Progenitor cell of endocrine pancreas (in vitro differentiated cells): ENCODE data around the gene KAT2B. TPM values are rescaled to one million over a fixed set of nuclear protein-coding genes. Genes with fewer than 3 reads are reported as not detected.

Source experiments
- DNase-seq: peaks from one replicate; pipeline ENCODE4 v3.0.0; 2021; ENCODE audit warnings: low spot score; ENCODE audit not compliant: unreplicated experiment
- H3K27ac Mint-ChIP-seq: 2 replicates; pipeline ENCODE4 v1.8.0; 2021; ENCODE audit warnings: mild to moderate bottlenecking, moderate library complexity, mixed read lengths
- H3K27me3 Mint-ChIP-seq: 2 replicates; pipeline ENCODE4 v1.8.0; 2021; ENCODE audit warnings: mixed read lengths
- H3K36me3 Mint-ChIP-seq: 2 replicates; pipeline ENCODE4 v1.8.0; 2022; ENCODE audit warnings: mixed read lengths; ENCODE audit not compliant: insufficient read depth
- H3K4me1 Mint-ChIP-seq: 2 replicates; pipeline ENCODE4 v1.8.0; 2021; ENCODE audit warnings: low read depth, mixed read lengths
- H3K4me3 Mint-ChIP-seq: 2 replicates; pipeline ENCODE4 v1.8.0; 2021; ENCODE audit warnings: low read depth, mild to moderate bottlenecking, moderate library complexity, mixed read lengths
- H3K9me3 Mint-ChIP-seq: 2 replicates; pipeline ENCODE4 v1.8.0; 2021; ENCODE audit warnings: low read depth, mixed read lengths
- total RNA-seq: library from RNA; stranded (reverse); gene quantifications from 2 replicates; pipeline ENCODE4 v1.2.1, GENCODE V29; 2021
- TF ChIP-seq, protein P1 (sequence below): fragments of 200-600 bp; sonication (generic); IDR thresholded peaks from one replicate; pipeline ENCODE4 v1.5.0; 2021; ENCODE audit warnings: antibody characterized with exemption, mild to moderate bottlenecking; ENCODE audit not compliant: unreplicated experiment

KAT2B gene
- total RNA-seq, 1 donor from 2014 or later = 17.1 TPM

DNA sequence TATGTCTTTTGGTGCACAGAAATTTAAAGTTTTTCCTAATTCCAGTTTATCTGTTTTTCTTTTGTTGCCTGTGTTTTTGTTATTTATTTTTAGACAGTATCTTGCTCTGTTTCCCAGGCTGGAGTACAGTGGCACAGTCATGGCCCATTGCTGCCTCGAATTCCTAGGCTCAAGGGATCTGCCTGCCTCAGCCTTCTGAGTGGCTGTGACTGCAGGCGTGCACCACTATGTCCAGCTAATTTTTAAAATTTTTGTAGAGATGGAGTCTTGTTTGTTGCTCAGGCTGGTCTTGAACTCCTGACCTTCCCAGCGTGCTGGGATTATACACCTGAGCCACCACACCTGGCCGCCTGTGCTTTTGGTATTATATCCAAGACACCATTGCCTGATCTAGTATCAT, 22.8 kb downstream of the KAT2B start:
- TF ChIP-seq, protein P1, sequence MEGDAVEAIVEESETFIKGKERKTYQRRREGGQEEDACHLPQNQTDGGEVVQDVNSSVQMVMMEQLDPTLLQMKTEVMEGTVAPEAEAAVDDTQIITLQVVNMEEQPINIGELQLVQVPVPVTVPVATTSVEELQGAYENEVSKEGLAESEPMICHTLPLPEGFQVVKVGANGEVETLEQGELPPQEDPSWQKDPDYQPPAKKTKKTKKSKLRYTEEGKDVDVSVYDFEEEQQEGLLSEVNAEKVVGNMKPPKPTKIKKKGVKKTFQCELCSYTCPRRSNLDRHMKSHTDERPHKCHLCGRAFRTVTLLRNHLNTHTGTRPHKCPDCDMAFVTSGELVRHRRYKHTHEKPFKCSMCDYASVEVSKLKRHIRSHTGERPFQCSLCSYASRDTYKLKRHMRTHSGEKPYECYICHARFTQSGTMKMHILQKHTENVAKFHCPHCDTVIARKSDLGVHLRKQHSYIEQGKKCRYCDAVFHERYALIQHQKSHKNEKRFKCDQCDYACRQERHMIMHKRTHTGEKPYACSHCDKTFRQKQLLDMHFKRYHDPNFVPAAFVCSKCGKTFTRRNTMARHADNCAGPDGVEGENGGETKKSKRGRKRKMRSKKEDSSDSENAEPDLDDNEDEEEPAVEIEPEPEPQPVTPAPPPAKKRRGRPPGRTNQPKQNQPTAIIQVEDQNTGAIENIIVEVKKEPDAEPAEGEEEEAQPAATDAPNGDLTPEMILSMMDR = no peak
- no peak for DNase-seq
- no peak overlapping the region for H3K4me3 Mint-ChIP-seq
- no peak overlapping the region for H3K27ac Mint-ChIP-seq
- no peaks in the 10 kb centered on the region for H3K36me3 Mint-ChIP-seq
- peaks cover 3% of the 10 kb centered on the region for H3K9me3 Mint-ChIP-seq
- H3K27me3 Mint-ChIP-seq = no peaks in the 10 kb centered on the region
- no peaks in the 10 kb centered on the region for H3K4me1 Mint-ChIP-seq

DNA sequence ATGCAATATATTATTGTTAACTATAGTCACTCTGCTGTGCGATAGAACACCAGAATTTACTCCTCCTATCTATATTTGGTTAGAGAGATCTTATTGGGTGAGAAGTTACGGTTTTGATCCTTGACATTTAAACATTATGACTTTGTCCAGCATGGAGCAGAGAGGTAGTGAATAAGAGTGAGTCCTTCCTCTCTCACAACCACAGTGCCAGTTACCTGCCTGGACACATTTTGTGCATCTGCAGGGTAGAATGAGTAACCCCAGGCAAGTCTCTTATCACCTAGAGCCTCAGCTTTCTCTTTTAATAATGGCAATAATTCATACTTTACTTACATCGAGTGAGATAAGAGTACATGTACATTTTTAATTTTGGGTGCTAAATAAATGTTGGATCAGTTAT, 24.1 kb downstream of the KAT2B start:
- Mint-ChIP-seq H3K9me3 (peaks cover 6% of the 10 kb centered on the region), H3K4me3 (no peak overlapping the region), H3K27ac (no peak overlapping the region), H3K4me1 (no peaks in the 10 kb centered on the region), H3K36me3 (no peaks in the 10 kb centered on the region), H3K27me3 (no peaks in the 10 kb centered on the region)
- no peak for DNase-seq
- TF ChIP-seq, protein P1 = no peak

DNA sequence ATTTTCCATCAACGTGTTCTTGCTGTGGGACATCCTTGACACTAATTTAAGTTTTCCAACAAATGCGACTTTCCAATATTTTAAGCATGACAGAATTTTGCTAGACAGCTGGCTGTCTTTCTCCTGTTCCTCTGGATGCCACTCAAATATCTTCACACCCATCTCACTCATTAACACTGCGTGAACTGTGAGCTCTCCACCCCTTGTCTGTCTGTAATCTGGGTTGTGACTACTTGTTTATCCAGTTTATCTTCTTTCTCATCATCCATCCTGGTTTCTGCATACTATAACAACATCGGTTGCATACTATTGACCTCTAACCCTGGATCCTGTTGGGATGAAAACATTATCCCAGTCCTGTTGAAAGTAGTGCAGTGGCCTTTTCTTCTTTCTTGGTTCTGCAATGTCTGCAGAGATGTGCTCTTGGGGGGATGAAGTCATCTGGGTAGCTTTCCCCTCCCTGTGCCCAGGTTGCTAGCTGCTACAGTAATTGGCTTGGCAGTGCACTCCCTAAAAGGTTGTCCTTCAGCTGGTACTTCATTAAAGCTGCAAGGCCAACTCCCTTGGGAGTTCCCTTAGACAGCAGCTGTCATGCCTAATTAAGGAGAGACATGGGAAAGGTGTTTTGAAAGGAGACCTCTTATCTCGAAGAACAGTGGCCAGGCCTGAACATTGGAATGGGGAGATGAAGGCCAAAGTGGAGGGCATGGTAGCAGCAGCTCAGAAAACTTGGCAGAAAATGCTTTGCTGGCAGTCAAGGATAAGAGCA, 24.7 kb downstream of the KAT2B start:
- TF ChIP-seq, protein P1 = no peak
- Mint-ChIP-seq H3K4me3 (no peak overlapping the region), H3K9me3 (peaks cover 4% of the 10 kb centered on the region), H3K27me3 (no peaks in the 10 kb centered on the region), H3K4me1 (no peaks in the 10 kb centered on the region), H3K36me3 (no peaks in the 10 kb centered on the region), H3K27ac (no peak overlapping the region)
- no peak for DNase-seq

DNA sequence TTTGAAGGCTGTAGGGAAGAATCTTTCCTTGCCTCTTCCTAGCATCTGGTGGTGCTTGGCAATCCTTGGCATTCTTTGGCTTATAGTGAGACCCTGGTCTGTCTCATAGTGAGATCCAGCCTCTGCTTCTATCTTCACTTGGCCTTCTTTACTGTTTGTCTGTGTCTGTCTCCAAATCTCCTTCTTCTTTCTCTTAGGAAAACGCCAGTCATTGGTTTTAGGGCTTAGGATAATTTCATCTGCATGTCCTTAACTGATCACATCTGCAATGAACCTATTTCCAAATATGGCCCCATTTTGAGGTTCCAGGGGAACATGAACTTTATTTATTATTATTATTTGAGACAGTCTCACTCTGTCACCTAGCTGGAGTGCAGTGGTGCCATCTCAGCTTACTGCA, 25.8 kb downstream of the KAT2B start:
- H3K27ac Mint-ChIP-seq = no peak overlapping the region
- DNase-seq = no peak
- no peak overlapping the region for H3K4me3 Mint-ChIP-seq
- no peaks in the 10 kb centered on the region for H3K27me3 Mint-ChIP-seq
- TF ChIP-seq, protein P1 = no peak
- H3K4me1 Mint-ChIP-seq = no peaks in the 10 kb centered on the region
- peaks cover 3% of the 10 kb centered on the region for H3K9me3 Mint-ChIP-seq
- H3K36me3 Mint-ChIP-seq = no peaks in the 10 kb centered on the region

DNA sequence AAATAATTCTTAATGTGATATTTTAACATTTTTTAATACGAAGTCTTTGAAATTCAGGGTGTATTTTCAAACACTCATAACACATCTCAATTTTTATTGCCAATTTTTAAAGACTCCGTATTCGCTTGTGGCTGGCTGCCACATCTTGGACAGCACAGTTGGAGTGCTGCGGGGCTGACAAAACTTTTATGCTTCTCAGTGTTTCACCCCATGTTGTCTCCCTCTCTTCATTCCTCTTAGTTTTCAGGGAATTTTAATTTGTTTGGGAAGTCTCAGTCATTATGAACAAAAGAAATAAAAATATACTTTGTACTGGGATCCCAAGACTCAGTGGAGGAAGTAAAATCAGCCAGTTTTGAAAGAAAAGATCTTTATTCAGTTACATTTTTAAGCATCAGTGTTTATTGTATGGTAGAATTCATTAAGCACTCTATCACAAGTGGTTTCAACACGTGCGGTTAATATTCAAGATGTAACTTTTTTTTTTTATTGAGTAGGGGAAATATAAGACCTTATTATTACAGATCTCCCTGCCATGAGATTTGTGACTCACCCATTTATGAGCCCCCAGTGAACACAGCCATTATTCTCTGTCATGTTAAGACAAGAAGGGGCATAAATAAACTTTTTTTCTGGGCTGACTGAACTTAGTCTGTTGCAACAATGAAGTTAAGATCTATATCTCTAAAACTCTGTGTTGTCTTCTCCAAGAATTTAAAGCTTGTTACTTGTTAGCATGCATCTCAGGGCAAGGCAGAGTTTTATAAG, 26.8 kb downstream of the KAT2B start:
- H3K4me1 Mint-ChIP-seq = no peaks in the 10 kb centered on the region
- H3K27me3 Mint-ChIP-seq = no peaks in the 10 kb centered on the region
- no peaks in the 10 kb centered on the region for H3K36me3 Mint-ChIP-seq
- no peak overlapping the region for H3K27ac Mint-ChIP-seq
- H3K9me3 Mint-ChIP-seq = peaks cover 3% of the 10 kb centered on the region
- no peak for DNase-seq
- no peak overlapping the region for H3K4me3 Mint-ChIP-seq
- TF ChIP-seq, protein P1 = no peak
